ENCODE measurements around the gene C7orf25. TPM values are rescaled to one million over a fixed set of nuclear protein-coding genes. Genes with fewer than 3 reads are reported as not detected.
A peak's percentile ranks its signal among the peaks of the same experiment; 100 is the strongest.

The C7orf25 gene
- polyA plus RNA-seq, 6 donors from 2014 or later = 0.69 to 6.9 (median 2.8) TPM

DNA sequence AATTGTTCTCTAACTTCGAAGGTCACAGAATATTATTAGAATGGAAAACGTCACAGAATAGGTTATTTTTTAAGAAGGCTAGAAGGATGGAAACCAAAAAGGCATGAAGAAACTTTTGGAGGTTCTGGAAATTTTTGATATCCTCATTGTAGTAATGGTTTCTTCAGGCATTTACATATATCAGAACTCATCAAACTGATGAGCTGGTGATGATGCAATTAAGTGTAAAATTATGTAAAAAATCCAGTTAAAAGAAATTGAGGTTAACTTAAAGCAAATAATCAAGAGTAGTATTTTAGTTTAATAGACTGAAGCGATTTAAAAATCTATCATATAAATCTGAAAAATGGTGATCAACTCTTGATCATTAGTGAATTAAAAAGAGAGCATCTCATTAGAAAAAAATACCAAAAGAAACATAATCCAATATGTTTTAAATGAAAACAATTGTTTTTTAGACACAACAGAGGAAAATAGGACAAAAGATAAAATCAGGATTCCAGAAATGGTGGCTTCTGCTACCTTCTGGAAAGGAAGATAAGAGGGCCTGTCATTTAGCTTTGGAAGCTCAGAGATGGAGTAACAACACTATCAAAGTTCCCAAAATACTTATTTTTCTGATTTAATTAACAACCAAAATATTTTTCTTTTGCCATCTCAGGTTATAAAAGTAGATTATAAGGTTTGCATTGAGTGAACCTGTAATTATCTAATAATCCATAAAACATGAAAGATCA is 10.3 kb upstream of the C7orf25 start:
- peak overlapping the region in 1 of 6 donors; percentile 42 for H3K27ac Mint-ChIP-seq
- ATAC-seq (ENCODE audit: low read depth in 2 of 2) (no peak), DNase-seq (no peak)
- H3K4me3 Mint-ChIP-seq = no peak overlapping the region
- H3K9me3 Mint-ChIP-seq = no peaks in the 10 kb centered on the region
- H3K4me1 Mint-ChIP-seq = peaks cover 10 to 14% (median 14%) of the 10 kb centered on the region in 3 donors
- H3K36me3 Mint-ChIP-seq = peaks cover 8 to 41% of the 10 kb centered on the region in 2 donors
- no peaks in the 10 kb centered on the region for H3K27me3 Mint-ChIP-seq

DNA sequence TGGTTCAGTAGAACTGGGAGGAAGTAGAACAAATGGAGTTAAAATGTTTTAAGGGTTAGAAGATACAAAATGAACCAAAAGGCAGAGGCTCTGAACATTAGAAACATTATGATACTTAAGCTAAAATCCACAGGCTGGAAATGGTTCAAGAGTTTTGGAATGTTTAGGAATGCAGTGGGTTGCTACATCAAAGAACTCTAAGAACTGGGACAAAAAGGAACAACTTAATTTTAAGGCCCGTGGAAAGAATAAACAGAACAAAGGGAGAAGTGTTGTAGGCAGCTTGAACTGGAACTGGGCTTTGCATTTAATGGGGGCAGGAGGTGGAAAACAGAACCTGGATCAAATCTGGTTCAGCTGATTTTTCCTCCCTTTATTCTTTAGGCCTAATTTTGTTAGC is 3.5 kb upstream of the C7orf25 start:
- Mint-ChIP-seq H3K9me3 (no peaks in the 10 kb centered on the region), H3K36me3 (peaks cover 0 to 12% of the 10 kb centered on the region in 2 donors), H3K4me1 (peaks cover 14 to 29% (median 27%) of the 10 kb centered on the region in 3 donors), H3K4me3 (peak overlapping the region in 4 of 8 donors; percentile 20 to 60 (median 29)), H3K27ac (peak overlapping the region in 4 of 6 donors; percentile 14 to 72 (median 58)), H3K27me3 (no peaks in the 10 kb centered on the region)
- ATAC-seq (ENCODE audit: low read depth in 2 of 2) (no peak), DNase-seq (no peak)

DNA sequence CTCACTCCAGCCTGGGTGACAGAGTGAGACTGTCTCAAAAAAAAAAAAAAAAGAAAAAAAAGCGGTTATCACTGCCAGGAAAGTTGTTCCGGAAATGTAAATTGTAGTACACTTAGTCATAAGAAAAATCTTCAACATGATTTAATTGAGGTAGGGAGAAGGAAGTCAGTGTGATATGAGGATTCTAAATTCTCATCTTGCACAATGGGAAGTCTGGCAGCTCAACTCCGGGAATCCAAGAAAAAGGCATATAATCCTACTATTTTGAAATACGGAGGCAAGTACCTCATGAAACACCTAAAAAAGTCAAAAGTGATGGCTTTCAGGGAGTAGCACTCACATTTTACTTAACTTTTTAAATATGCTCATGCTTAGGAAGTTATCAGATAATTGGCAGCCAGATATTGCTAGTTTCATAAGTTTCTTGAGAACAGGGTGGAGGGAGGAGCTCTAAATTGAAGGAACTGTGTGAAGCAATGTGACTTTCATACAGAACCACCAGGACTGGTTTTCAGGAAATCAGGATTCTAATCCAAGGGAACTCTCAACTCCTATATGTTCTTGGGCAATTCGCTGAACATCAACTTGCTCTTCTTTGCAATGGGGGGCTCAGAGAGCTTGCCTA is 2.7 kb upstream of the C7orf25 start:
- no peaks in the 10 kb centered on the region for H3K27me3 Mint-ChIP-seq
- ATAC-seq (ENCODE audit: low read depth in 2 of 2) = no peak
- peaks cover 14 to 30% (median 29%) of the 10 kb centered on the region in 3 donors for H3K4me1 Mint-ChIP-seq
- peaks cover 0 to 5% of the 10 kb centered on the region in 2 donors for H3K36me3 Mint-ChIP-seq
- H3K9me3 Mint-ChIP-seq = no peaks in the 10 kb centered on the region
- peak overlapping the region in 5 of 6 donors; percentile 5 to 82 (median 30) for H3K27ac Mint-ChIP-seq
- peak overlapping the region in 3 of 8 donors; percentile 16 to 60 (median 34) for H3K4me3 Mint-ChIP-seq
- no peak for DNase-seq

DNA sequence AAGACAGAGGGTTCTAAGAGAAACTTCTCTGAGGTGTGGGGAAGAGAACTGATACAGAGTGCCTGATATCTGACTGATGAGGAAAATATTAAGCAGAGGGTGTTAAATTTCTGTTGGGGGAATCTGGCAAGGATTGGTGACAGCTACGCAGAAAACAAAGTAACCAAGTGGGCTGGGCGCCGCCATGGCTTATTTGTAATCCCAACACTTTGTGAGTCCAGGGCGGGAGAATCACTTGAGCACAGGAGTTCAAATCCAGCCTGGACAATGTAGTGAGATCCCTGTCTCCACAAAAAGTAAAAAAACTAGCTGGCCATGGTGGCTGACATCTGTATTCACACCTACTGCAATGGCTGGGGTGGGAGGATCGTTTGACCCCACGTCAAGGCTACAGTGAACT is 2.1 kb upstream of the C7orf25 start:
- Mint-ChIP-seq H3K9me3 (no peaks in the 10 kb centered on the region), H3K36me3 (no peaks in the 10 kb centered on the region), H3K27ac (peak overlapping the region in 5 of 6 donors; percentile 14 to 82 (median 23)), H3K27me3 (no peaks in the 10 kb centered on the region), H3K4me3 (peak overlapping the region in 2 of 8 donors; percentile 32 to 56), H3K4me1 (peaks cover 14 to 30% (median 29%) of the 10 kb centered on the region in 3 donors)
- DNase-seq = no peak
- no peak for ATAC-seq (ENCODE audit: low read depth in 2 of 2)

DNA sequence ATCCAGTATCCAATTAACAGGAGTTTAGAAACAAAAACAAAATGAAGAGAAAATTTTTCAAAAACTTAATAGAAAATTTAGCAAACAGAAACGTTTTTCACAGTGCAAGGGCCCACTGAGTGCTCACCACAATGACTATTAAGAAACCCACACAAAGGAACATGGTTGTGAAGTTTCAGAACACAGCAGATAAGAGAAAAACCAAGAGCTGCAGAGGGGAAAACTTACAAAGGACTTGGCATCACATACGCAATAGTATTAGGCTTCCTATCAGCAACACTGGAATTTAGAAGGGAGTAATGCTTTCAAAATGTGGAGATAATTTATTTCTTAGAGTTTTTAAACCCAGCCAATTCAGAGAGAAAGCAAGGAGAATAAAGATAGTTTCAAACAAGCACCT is 1.7 kb upstream of the C7orf25 start:
- Mint-ChIP-seq H3K4me1 (peaks cover 14 to 30% (median 29%) of the 10 kb centered on the region in 3 donors), H3K27ac (peak overlapping the region; percentile 12 to 82 (median 20)), H3K4me3 (peak overlapping the region in 2 of 8 donors; percentile 32 to 56), H3K27me3 (no peaks in the 10 kb centered on the region), H3K9me3 (no peaks in the 10 kb centered on the region), H3K36me3 (no peaks in the 10 kb centered on the region)
- ATAC-seq (ENCODE audit: low read depth in 2 of 2) = no peak
- DNase-seq = no peak

DNA sequence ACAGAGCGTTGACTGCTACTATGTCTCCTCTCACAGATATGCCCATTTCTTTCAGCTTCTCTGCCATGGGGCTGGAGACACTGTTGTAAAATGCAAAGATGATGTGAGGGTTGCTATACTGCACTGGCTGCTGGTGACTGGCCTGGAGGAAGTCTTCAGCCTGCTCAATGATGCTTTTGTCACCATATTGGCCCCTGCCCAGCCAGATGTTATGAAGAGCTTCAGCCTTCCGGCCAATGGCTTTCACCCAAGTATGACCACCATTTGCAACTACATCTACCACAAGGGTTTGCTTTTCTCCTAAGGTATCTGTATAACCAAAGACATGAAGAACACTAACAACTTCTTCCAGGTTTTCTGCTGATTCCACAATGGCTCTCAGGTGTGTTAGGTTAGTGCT is 1.6 kb downstream of the C7orf25 start:
- H3K27ac Mint-ChIP-seq = peak overlapping the region in 1 of 6 donors; percentile 76

DNA sequence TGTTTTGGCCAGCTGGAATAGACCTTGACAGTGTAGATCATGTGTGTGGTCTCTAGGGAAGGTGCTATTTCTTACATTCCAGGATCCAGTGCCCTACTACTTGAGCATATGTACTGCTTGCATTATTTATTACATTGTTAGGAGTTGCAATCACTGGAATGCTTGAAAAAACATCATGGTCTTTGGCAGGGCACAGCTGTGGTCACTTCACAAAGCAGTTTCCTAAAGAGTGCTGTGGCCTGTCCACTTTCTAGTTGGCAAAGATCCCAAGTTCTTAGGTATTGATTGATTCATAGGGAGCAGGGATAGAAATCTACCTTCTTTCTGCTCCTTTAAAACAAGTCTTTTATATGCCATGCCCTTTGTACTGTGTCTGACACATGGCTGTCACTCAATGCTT is 4.6 kb downstream of the C7orf25 start:
- no peaks in the 10 kb centered on the region for H3K36me3 Mint-ChIP-seq
- DNase-seq (no peak), ATAC-seq (ENCODE audit: low read depth in 2 of 2) (no peak)
- no peaks in the 10 kb centered on the region for H3K9me3 Mint-ChIP-seq
- H3K27me3 Mint-ChIP-seq = no peaks in the 10 kb centered on the region
- peaks cover 13 to 17% (median 15%) of the 10 kb centered on the region in 3 donors for H3K4me1 Mint-ChIP-seq
- no peak overlapping the region for H3K4me3 Mint-ChIP-seq
- no peak overlapping the region for H3K27ac Mint-ChIP-seq

More for the DNA sequence above, 1.6 kb downstream of the C7orf25 start:
- peaks cover 18 to 24% (median 22%) of the 10 kb centered on the region in 3 donors for H3K4me1 Mint-ChIP-seq
- no peak for DNase-seq
- ATAC-seq (ENCODE audit: low read depth in 2 of 2) = no peak
- H3K27me3 Mint-ChIP-seq = no peaks in the 10 kb centered on the region
- H3K36me3 Mint-ChIP-seq = no peaks in the 10 kb centered on the region
- H3K4me3 Mint-ChIP-seq = peak overlapping the region in 5 of 8 donors; percentile 25 to 97 (median 91)
- no peaks in the 10 kb centered on the region for H3K9me3 Mint-ChIP-seq

DNA sequence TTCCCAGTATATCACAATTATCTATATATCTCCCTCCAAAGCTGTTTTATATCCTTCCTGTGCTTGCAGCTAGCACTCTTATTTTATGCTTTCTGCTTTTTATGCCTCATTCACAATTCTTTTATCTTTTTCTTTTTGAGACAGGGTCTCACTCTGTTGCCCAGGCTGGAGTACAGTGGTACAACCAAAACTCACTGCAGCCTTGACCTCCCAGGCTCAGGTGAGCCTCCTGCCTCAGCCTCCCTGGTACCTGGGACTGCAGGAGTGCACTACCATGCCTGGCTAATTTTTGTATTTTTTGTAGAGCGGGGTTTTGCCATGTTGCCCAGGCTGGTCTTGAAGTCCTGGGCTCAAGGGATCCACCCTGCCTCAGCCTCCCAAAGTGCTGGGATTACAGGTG is 5.7 kb downstream of the C7orf25 start:
- no peaks in the 10 kb centered on the region for H3K36me3 Mint-ChIP-seq
- peaks cover 8 to 11% (median 10%) of the 10 kb centered on the region in 3 donors for H3K4me1 Mint-ChIP-seq
- DNase-seq = no peak
- H3K4me3 Mint-ChIP-seq = no peak overlapping the region
- no peaks in the 10 kb centered on the region for H3K9me3 Mint-ChIP-seq
- no peak for ATAC-seq (ENCODE audit: low read depth in 2 of 2)
- no peaks in the 10 kb centered on the region for H3K27me3 Mint-ChIP-seq
- H3K27ac Mint-ChIP-seq = no peak overlapping the region

DNA sequence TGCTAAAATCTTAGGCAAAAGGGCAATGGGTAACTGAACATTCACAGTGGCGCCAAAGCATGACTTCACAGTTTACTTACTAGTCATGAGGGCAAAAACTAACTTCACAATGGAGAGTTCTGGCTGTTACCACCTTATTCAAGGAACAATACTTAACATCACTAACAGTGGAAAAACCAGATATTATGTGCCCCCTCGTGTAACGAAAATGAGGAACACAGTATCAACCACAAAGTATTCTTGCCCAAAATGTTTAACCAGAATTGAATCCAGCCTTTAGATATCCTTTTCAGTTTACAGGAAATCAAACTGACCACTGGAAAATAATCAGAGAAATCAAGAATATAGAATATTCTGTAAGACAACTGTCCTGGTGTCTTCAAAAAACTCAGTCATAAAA is 9.5 kb downstream of the C7orf25 start:
- no peak overlapping the region for H3K27ac Mint-ChIP-seq
- no peaks in the 10 kb centered on the region for H3K9me3 Mint-ChIP-seq
- no peak for DNase-seq
- no peaks in the 10 kb centered on the region for H3K36me3 Mint-ChIP-seq
- ATAC-seq (ENCODE audit: low read depth in 2 of 2) = no peak
- H3K27me3 Mint-ChIP-seq = no peaks in the 10 kb centered on the region
- no peak overlapping the region for H3K4me3 Mint-ChIP-seq
- peaks cover 0 to 1% (median 0%) of the 10 kb centered on the region in 3 donors for H3K4me1 Mint-ChIP-seq

DNA sequence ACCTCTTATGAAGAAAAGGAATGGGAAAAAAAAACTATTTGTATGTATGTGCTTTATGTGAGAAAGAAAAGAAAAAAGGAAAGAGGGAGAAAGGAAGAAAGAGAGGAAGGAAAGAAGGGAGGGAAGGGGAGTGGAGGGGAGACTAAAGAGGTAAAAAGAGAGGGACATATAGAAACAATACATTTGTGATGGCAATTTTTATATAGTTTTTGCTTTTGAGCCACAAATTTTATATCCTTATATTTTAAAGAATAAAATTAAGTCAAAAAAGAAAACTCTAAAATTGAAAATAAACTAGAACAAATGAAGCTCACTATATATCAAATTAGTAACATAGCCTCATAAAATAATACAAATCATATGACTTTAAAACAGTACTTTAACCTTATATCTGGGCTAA is 11.0 kb downstream of the C7orf25 start:
- Mint-ChIP-seq H3K4me3 (no peak overlapping the region), H3K27ac (no peak overlapping the region), H3K9me3 (peaks cover 0 to 3% (median 0%) of the 10 kb centered on the region in 7 donors), H3K4me1 (no peaks in the 10 kb centered on the region), H3K27me3 (peaks cover 0 to 4% (median 0%) of the 10 kb centered on the region in 3 donors), H3K36me3 (no peaks in the 10 kb centered on the region)
- DNase-seq (no peak), ATAC-seq (ENCODE audit: low read depth in 2 of 2) (no peak)

DNA sequence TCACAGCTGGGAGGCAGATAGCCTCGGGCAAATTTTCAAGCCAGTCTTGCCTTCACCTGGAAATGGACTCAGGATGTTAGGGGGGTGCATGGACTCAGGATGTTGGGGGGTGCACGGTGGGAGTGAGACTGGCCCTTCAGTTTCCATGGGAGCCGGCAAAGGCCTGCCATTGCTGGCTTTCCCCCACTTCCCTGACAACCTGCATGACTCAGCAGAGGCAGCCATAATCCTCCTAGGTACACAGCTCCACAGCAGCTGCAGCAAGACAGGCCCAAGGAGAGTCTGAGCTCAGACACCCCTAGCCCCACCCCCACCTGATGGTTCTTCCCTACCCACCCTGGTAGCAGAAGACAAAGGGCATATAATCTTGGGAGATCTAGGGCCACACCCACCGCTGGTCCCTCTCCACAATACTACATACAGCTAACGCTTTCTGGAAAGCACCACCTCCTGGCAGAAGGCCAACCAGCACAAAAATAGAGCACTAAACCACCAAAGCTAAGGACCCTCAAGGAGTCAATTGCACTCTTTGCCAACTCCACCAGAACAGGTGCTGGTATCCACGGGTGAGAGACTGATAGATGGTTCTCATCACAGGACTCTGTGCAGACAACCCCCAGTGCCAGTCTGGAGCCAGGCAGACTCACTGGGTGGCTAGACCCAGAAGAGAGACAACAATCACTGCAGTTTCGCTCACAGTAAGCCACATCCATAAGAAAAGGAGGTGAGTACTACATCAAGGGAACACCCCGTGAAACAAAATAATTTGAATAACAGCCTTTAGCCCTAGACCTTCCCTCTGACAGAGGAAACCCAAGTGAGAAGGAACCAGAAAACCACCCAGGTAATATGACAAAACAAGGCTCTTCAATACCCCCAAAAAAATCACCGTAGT is 18.3 kb downstream of the C7orf25 start:
- peak overlapping the region in 1 of 6 donors; percentile 38 for H3K27ac Mint-ChIP-seq
- H3K4me1 Mint-ChIP-seq = peaks cover 7 to 12% (median 9%) of the 10 kb centered on the region in 3 donors
- no peak overlapping the region for H3K4me3 Mint-ChIP-seq
- DNase-seq (no peak), ATAC-seq (ENCODE audit: low read depth in 2 of 2) (no peak)
- peaks cover 0 to 15% (median 0%) of the 10 kb centered on the region in 3 donors for H3K27me3 Mint-ChIP-seq
- H3K9me3 Mint-ChIP-seq = peaks cover 0 to 24% (median 13%) of the 10 kb centered on the region in 7 donors
- peaks cover 15% of the 10 kb centered on the region in 2 donors for H3K36me3 Mint-ChIP-seq

DNA sequence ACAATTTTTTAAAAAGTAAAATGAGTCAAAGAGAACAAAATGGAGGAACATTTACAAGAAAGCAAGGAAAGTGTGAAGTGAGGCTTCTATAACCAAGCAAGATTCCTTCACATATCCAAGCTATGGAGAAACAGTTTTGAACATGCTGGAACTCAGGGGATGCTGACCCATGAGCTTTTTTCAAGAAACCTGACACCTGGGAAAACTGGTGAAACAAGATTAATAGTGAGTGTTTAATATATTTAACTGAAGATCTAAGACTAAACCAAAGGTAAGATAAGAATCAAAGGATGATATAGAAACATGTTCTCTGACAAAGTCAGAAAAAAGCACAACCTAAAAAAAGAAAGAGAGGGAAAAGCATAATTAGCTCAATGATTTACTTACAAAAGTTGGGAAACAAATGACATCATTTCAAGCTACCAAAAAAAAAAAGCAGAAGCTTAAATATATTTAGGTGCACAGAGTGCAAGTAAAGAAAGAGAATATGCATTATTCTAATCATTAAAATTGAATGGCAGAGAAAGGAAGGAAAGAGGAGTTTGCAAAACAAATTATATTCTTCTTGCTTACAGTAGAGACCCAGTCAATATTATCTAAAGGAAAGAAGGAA is 24.9 kb downstream of the C7orf25 start:
- H3K4me3 Mint-ChIP-seq = peak overlapping the region; percentile 17 to 96 (median 90)
- H3K27me3 Mint-ChIP-seq = no peaks in the 10 kb centered on the region
- no peaks in the 10 kb centered on the region for H3K9me3 Mint-ChIP-seq
- DNase-seq = no peak
- no peak for ATAC-seq (ENCODE audit: low read depth in 2 of 2)
- H3K36me3 Mint-ChIP-seq = no peaks in the 10 kb centered on the region
- H3K4me1 Mint-ChIP-seq = peaks cover 37 to 54% (median 40%) of the 10 kb centered on the region in 3 donors
- H3K27ac Mint-ChIP-seq = peak overlapping the region; percentile 36 to 97 (median 88)

DNA sequence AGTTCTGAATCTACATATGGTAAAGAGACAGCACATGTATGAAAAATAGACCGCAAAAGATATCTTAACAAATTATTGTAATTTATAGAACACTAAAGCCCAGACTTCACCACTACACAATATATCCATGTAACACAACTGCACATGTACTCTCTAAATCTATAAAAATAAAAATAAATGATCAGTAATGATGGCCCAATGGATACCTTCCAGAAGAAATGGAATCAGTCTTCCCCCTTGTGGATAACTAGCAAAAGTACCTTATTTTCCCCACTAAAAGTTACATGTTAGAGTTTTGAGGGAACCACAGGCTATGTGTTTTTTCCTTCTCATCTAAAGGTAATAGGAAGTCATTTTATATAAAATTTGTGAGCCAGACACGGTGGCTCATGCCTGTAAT is 25.7 kb downstream of the C7orf25 start:
- no peaks in the 10 kb centered on the region for H3K36me3 Mint-ChIP-seq
- peak overlapping the region in 1 of 6 donors; percentile 36 for H3K27ac Mint-ChIP-seq
- no peaks in the 10 kb centered on the region for H3K9me3 Mint-ChIP-seq
- H3K27me3 Mint-ChIP-seq = no peaks in the 10 kb centered on the region
- H3K4me1 Mint-ChIP-seq = peaks cover 38 to 54% (median 42%) of the 10 kb centered on the region in 3 donors
- DNase-seq = no peak
- no peak for ATAC-seq (ENCODE audit: low read depth in 2 of 2)
- peak overlapping the region in 2 of 8 donors; percentile 1 to 94 for H3K4me3 Mint-ChIP-seq

Data from naive B cell (primary cell).